ENCODE data around the gene UBIAD1.

DNA sequence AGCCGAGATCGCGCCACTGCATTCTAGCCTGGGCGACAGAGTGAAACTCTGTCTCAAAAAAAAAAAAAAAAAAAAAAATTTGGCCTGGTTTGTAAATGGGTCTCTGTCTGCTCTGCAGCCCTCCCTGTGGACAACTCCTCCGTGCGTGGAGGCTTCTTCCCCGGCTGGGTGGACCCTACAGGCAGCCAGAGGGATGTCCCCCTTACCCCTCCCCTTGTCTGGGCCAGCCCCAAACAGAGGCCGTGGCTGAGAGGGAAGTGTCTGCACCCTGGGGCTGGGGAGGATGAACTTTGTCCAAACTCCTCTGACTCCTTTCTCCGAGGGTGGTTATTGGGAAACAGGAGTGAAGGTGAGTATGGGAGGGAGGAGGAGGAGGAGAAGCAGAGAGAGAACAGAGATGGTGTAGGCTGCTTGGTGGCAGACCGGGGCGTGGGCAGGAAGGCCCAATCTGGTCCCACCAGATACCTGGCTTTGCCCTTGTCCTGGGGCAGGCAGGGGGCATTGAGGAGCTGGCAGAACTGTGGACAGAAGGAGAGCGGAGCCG, 61.3 kb downstream of the UBIAD1 start:
- TF ChIP-seq, protein P1, sequence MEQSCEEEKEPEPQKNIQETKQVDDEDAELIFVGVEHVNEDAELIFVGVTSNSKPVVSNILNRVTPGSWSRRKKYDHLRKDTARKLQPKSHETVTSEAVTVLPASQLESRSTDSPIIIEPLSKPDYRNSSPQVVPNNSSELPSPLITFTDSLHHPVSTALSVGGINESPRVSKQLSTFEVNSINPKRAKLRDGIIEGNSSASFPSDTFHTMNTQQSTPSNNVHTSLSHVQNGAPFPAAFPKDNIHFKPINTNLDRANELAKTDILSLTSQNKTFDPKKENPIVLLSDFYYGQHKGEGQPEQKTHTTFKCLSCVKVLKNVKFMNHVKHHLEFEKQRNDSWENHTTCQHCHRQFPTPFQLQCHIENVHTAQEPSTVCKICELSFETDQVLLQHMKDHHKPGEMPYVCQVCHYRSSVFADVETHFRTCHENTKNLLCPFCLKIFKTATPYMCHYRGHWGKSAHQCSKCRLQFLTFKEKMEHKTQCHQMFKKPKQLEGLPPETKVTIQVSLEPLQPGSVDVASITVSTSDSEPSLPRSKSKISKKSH (CRISPR knock-in tag; IDR thresholded peaks at IDR 0.05) = no peak
- no peak for TF ChIP-seq ZNF384 (IDR thresholded peaks at IDR 0.05; ENCODE audit: low read depth, low read length)
- TF ChIP-seq, protein P2, sequence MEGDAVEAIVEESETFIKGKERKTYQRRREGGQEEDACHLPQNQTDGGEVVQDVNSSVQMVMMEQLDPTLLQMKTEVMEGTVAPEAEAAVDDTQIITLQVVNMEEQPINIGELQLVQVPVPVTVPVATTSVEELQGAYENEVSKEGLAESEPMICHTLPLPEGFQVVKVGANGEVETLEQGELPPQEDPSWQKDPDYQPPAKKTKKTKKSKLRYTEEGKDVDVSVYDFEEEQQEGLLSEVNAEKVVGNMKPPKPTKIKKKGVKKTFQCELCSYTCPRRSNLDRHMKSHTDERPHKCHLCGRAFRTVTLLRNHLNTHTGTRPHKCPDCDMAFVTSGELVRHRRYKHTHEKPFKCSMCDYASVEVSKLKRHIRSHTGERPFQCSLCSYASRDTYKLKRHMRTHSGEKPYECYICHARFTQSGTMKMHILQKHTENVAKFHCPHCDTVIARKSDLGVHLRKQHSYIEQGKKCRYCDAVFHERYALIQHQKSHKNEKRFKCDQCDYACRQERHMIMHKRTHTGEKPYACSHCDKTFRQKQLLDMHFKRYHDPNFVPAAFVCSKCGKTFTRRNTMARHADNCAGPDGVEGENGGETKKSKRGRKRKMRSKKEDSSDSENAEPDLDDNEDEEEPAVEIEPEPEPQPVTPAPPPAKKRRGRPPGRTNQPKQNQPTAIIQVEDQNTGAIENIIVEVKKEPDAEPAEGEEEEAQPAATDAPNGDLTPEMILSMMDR (IDR thresholded peaks at IDR 0.05 in 2 of 3, conservative IDR thresholded peaks at IDR 0.05 in 1 of 3; ENCODE audit: insufficient read depth in 2 of 3, low read depth in 1 of 3, low read length in 3 of 3) = no peak
- no peak for TF ChIP-seq ZNF561 (CRISPR knock-in tag; conservative IDR thresholded peaks at IDR 0.05)
- TF ChIP-seq, protein P3, sequence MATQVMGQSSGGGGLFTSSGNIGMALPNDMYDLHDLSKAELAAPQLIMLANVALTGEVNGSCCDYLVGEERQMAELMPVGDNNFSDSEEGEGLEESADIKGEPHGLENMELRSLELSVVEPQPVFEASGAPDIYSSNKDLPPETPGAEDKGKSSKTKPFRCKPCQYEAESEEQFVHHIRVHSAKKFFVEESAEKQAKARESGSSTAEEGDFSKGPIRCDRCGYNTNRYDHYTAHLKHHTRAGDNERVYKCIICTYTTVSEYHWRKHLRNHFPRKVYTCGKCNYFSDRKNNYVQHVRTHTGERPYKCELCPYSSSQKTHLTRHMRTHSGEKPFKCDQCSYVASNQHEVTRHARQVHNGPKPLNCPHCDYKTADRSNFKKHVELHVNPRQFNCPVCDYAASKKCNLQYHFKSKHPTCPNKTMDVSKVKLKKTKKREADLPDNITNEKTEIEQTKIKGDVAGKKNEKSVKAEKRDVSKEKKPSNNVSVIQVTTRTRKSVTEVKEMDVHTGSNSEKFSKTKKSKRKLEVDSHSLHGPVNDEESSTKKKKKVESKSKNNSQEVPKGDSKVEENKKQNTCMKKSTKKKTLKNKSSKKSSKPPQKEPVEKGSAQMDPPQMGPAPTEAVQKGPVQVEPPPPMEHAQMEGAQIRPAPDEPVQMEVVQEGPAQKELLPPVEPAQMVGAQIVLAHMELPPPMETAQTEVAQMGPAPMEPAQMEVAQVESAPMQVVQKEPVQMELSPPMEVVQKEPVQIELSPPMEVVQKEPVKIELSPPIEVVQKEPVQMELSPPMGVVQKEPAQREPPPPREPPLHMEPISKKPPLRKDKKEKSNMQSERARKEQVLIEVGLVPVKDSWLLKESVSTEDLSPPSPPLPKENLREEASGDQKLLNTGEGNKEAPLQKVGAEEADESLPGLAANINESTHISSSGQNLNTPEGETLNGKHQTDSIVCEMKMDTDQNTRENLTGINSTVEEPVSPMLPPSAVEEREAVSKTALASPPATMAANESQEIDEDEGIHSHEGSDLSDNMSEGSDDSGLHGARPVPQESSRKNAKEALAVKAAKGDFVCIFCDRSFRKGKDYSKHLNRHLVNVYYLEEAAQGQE (IDR thresholded peaks at IDR 0.05; ENCODE audit: borderline replicate concordance) = no peak
- TF ChIP-seq, protein P3 (CRISPR knock-in tag; IDR thresholded peaks at IDR 0.05; ENCODE audit: low read depth) = no peak
- TF ChIP-seq FOXJ3 (CRISPR knock-in tag; IDR thresholded peaks at IDR 0.05) = no peak
- no peak for TF ChIP-seq CHD4 (IDR thresholded peaks at IDR 0.05; ENCODE audit: insufficient read depth, insufficient replicate concordance, low read depth, low read length, poor library complexity, severe bottlenecking)
- TF ChIP-seq POU5F1 (IDR thresholded peaks at IDR 0.05; ENCODE audit: borderline replicate concordance, low read depth, low read length, partially characterized antibody) = no peak
- no peak for TF ChIP-seq ZNF766 (CRISPR knock-in tag; conservative IDR thresholded peaks at IDR 0.05)
- no peak for TF ChIP-seq NFXL1 (CRISPR knock-in tag; IDR thresholded peaks at IDR 0.05)
- TF ChIP-seq ZFP36 (IDR thresholded peaks at IDR 0.05; ENCODE audit: low read depth, low read length, partially characterized antibody) = no peak
- TF ChIP-seq NR4A1 (CRISPR knock-in tag; IDR thresholded peaks at IDR 0.05) = no peak
- TF ChIP-seq NR4A1 (tag; IDR thresholded peaks at IDR 0.05) = no peak
- no peak for TF ChIP-seq FUS (optimal IDR thresholded peaks at IDR 0.05; ENCODE audit: low read depth, low read length)
